ENCODE measurements around the gene CXCR4.

The CXCR4 gene

DNA sequence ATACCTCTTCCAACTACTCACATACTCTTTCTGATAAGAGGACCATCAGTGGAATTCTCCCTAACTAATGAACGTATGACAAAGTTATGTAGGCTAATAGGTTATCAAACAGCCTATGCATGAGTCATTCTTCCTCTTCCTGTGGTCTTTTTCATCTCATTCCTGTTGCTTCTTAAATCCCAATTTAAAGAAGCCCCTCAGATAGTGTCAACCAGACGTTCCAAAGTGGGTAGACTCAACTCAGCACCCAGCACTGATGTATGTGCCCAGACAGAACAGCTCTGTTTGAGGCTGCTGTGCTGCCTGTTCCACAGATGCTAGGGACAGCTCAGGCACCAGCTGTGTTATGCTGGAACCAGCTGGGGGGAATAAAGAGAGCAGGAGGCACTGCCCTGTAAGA is 52.6 kb downstream of the CXCR4 start:
- TF ChIP-seq GATA2 (IDR thresholded peaks at IDR 0.05; ENCODE audit: low read depth, low read length): no peak
- TF ChIP-seq GATA3 (IDR thresholded peaks at IDR 0.05; ENCODE audit: low read depth, low read length): no peak
